ENCODE measurements around the gene IGSF21.

DNA sequence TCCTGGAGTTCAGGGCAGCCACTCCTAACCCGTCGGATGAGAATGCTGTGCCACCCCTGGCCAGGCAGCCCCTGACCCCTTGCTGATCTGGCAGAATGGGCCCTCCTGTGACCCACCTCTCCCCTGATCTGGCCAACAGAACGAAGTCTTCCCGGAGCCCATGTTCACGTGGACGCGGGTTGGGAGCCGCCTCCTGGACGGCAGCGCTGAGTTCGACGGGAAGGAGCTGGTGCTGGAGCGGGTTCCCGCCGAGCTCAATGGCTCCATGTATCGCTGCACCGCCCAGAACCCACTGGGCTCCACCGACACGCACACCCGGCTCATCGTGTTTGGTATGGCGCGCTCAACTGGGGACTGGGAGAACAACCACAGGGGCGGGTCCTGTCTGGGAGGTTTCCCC lies 269.1 kb downstream of the IGSF21 start:
- TF ChIP-seq, protein P1, sequence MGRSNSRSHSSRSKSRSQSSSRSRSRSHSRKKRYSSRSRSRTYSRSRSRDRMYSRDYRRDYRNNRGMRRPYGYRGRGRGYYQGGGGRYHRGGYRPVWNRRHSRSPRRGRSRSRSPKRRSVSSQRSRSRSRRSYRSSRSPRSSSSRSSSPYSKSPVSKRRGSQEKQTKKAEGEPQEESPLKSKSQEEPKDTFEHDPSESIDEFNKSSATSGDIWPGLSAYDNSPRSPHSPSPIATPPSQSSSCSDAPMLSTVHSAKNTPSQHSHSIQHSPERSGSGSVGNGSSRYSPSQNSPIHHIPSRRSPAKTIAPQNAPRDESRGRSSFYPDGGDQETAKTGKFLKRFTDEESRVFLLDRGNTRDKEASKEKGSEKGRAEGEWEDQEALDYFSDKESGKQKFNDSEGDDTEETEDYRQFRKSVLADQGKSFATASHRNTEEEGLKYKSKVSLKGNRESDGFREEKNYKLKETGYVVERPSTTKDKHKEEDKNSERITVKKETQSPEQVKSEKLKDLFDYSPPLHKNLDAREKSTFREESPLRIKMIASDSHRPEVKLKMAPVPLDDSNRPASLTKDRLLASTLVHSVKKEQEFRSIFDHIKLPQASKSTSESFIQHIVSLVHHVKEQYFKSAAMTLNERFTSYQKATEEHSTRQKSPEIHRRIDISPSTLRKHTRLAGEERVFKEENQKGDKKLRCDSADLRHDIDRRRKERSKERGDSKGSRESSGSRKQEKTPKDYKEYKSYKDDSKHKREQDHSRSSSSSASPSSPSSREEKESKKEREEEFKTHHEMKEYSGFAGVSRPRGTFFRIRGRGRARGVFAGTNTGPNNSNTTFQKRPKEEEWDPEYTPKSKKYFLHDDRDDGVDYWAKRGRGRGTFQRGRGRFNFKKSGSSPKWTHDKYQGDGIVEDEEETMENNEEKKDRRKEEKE (IDR thresholded peaks at IDR 0.05) = no peak
- no peak for TF ChIP-seq RAD21 (IDR thresholded peaks at IDR 0.05; ENCODE audit: insufficient read depth, low read depth, low read length)
- no peak for TF ChIP-seq ATF7 (IDR thresholded peaks at IDR 0.05; ENCODE audit: low read depth)
- TF ChIP-seq RBBP5 (conservative IDR thresholded peaks at IDR 0.05) = no peak
- no peak for TF ChIP-seq JUNB (IDR thresholded peaks at IDR 0.05)
- TF ChIP-seq, protein P2, sequence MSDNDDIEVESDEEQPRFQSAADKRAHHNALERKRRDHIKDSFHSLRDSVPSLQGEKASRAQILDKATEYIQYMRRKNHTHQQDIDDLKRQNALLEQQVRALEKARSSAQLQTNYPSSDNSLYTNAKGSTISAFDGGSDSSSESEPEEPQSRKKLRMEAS (IDR thresholded peaks at IDR 0.05; ENCODE audit: low read depth, low read length) = no peak
- TF ChIP-seq EZH2 (IDR thresholded peaks at IDR 0.05; ENCODE audit: borderline replicate concordance, control insufficient read depth, low read depth, low read length) = no peak
- TF ChIP-seq ZNF384 (IDR thresholded peaks at IDR 0.05; ENCODE audit: borderline replicate concordance, low read depth, low read length) = no peak

All from GM12878 (cell line).